T follicular helper cell (primary cell): ENCODE results near the gene HDDC2.
"Not testable (repeated sequence)": the region's sequence is repeated elsewhere in the genome, so short reads cannot be mapped to it uniquely, and the experiment has no call there.

Experiments
- DNase-seq: peaks from one replicate; pipeline ENCODE4 v3.0.0-alpha.2; 2020; ENCODE audit warnings: low read depth

Gene HDDC2

DNA sequence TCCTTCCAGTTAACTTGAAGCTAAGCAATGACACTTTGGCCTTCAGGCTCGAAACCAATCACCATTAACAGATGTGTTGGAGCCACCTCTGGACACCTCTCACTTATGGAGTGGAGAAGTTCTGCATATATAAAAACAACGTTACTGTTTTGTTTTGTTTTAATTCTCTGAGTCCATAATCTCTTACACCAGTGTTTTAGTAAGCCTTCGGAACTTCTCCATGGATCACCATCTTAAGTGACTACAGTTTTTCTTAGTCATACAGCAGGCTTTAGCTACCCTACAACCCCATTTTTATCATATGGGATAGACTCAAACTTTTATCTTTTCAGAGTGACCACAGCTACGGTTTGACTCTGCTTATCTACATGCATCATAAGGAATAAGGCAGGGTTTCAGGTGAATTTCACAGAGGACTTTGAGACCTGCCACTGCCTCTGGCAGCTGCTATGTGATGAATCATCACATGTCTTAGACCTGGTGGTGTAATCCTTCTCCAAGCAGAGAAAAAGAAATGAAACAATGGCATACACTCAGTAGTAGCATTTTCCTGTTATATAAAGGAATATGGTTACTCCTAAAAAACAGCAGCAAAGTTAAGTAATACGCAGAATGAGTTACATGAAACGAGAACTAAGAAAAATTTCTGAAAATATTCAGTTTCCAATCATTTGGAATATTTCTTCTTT, 5.5 kb upstream of the HDDC2 start:
- no peak for DNase-seq

DNA sequence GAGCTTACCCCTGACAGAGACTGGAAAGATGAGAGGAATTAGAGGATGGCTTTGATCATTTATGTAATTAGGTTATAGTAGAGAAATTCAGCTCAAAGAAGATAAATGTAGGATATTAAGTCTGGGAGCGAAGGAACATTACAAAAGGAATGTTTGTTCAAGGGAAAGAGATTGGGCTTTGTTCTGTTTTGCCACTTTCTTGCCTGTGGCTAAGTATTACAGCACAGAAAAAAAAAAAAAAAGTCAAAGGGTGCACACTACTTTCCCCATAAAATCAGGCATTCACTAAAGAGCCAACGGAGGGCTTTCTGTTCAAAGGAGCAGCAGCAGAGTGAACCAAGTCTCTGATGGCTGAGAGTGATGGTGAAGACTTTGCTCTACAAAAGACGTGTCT, 5.0 kb upstream of the HDDC2 start:
- DNase-seq, result no peak

DNA sequence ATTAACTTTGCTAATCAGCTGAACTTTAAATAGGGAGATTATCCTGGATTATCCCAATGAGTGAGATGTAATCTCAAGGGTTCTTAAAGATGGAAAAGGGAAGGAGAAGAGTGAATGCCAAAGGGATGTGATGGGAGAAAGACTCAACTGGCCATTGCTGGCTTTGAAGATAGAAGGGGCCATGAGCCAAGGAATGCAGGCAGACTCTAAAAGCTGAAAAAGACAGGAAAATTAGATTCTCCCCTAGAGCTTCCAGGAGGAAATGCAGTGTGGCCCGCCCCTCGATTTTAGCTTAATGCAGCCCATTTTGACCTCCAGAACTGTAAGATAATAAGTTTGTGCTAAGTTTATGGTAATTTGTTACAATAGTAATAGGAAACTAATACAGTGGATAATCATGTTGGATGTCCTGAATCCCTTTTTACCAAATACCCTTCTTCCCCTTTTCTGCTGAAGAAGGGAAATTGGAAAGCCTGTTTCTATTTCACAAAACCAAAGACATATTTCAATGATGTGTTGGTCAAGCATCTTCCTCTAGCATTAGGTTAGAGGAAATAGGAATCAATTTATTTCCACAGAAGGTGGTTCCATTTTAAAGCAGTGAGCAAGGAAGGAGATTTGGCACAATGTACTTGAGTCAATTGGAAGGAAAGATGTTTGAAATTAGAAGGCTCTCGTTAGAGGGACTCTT, 3.3 kb upstream of the HDDC2 start:
- no peak for DNase-seq

DNA sequence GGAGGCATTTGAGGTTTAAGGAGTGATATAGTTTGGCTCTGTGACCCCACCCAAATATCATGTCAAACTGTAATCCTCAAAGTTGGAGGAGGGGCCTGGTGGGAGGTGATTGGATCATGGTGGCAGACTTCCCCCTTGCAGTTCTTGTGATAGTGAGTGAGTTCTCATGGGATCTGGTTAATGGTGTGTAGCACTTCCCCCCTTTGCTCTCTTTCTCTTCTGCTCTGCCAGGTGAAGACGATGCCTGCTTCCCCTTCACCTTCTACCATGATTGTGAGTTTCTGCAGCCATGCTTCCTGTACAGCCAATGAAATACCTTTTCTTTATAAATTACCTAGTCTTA, 1.7 kb upstream of the HDDC2 start:
- DNase-seq, result no peak

DNA sequence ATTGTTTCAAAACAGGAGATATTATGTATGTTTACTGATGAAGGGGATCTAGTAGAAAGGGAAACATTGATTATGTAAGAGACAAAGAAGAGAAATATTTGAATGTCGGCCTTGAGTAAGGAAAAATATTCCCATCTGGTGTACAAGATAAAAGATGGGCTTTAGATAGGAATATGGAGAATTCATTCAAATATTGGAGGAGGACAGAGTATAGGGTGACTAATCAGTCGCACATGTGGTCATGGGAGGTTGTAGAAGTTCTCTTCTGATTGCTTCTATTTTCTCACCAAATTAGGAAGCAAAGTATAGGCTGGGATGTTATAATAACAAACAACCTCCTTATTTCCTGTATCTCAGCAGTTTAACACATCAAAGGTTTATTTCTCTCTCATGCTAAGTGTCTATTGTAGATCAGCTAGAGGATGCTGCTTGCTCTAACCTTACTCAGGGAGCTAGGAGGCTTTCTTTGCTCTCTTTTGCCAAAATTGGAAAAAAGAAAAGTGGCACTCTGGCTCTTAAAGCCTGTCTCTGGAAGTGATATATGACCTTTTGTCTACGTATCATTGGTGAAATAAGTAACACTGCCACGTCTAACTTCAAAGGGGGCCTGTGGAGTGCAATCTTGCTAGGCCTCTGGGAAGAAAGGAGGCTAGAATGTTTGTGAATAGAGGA, 1.2 kb upstream of the HDDC2 start:
- no peak for DNase-seq

DNA sequence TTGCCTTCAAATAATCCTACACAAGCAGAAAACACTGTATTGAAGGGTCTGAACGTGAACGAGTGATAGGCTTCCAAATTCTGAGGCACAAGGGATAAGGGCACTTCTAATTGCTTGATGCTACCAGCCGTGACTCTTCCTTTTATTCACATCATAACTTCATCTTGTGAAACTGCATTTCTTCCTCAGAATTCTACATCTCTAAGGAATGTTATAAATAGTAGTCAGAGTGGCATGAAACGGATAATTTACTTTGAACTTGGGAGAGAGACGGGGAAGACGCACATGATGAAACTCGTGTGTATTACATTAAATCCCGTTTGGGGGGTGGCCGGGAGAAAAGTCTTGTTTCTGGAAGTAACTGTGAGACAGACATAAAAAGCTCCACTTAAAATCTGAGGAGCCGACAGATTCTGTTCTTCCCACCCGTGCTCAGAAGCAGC, 754 bp downstream of the HDDC2 start:
- DNase-seq, result no peak

DNA sequence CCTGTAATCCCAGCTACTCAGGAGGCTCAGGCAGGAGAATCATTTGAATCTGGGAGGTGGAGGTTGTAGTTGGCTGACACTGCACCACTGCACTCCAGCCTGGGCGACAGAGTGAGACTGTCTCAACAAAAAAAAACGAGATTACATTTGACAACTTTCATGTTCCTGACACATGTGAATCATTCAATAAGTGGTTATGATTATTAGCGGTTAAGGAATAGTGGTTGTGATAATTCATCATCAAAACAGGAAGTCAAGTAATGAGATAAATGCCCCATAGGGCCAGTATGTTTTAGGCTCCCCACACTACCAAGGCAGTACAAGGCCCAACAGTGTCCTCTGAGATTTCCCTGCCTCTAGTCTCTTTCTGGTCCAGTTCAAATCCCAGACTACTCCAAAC, 2.5 kb downstream of the HDDC2 start:
- no peak for DNase-seq

DNA sequence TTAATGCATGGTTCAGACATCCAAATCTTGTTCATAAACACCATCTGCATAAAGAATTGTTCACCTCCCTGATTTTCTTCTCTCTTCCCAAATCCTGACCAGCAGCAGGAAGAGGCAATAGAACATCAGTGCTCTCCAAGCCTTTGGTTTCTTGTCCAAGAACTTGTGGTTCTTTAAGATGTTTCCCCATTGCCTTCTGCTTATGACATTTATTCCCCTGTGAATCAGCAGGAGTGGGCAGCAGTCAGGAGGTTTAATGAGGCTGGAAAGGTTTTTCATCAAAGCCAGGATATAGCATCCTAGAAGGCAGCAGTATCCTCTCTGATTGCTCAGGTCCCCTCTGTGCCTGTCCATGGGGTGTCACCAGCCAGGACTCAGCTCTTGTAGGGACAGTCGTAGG, 5.3 kb downstream of the HDDC2 start:
- no peak for DNase-seq

DNA sequence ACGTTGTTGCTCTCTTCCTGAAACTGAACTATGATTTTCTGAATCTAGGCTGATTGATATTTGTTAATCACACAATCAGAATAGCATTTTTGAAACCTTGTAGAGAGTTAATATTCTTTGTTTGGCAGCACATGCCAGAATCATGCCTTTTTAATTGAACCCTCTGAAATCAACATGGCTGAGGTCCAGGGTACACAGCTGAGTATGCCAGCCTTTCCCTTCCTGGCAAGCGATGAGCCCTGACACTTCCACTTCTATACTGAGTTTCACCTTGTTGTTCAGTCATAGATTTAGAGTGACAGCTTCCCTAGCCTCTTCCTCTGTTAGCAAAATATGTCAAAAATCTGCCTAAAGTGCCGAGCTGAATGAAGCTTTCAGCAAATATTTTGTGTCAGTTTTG, 6.8 kb downstream of the HDDC2 start:
- DNase-seq, result no peak

DNA sequence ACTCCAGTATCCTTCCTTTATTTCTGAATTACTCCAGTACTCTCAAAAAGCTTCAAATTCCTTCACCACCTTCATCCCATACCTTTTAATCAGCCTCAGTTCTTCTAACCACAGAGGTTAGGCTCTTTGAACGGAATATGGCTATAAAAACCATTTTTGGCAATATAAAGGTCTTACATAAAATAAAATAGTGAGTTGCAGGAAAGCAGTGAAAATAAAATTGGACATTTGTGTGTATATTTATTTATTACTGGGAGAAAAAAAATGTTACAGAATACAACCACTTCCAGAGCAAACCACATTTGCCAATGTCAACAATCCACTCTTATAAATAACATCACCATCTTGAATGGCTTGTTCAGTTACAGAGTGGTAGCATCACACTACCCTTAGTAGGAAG, 7.7 kb downstream of the HDDC2 start:
- no peak for DNase-seq

DNA sequence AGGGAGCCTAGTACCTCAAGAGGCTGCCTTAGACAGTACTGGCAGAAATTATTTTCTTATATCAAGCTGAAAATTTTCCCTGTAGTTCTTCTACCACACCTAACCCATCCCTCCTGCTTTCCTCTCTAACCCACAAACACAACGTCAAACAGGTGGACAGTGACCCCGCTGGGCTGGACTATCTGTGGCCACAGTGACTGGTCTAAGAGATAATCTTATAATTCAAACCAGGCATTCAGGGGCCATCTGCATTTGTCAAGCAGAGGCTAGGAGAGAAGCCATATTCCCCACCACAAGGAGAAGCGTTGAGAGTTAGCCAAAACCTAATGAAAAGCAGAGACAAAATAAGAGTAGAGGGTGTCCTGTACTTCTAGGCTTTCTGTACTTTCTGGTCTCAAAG, 8.2 kb downstream of the HDDC2 start:
- DNase-seq, result no peak

DNA sequence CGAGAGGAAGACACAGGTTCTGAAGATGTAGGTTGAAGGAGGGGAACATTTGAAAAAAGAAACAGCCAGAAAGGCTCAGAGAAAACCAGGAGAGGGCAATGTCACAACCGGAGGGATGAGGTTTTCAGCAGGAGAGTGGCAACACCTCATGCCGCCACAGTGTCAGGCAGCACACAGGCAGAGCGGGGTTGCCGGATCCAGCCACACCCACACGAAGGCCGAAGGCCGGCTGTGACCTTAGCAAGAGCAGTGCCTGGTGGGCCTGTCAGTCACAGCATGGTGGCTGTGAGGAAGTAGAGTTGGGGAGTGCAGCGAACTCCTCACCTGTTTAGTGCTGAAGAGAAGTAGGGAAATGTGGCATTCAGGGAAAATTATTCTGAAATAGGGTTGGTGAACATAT, 14.0 kb downstream of the HDDC2 start:
- DNase-seq, result no peak

DNA sequence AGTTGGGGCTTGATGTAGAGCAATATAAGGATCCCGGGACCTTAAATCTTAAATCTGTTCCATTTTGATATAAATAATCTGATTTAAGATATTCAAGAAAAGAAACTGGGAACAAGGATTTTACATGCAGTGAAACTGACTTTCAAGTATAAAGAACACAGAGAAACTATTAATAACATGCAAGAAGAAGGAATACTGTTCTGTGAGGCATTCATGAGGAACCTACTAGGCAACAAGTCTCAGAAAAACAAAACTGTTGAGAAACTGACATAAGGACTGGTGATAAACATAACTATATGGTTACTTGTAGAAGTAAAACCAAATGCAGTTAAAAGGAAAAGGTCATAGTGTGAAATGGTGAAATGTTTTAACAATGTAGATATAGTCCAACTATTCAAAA, 15.8 kb downstream of the HDDC2 start:
- no peak for DNase-seq

DNA sequence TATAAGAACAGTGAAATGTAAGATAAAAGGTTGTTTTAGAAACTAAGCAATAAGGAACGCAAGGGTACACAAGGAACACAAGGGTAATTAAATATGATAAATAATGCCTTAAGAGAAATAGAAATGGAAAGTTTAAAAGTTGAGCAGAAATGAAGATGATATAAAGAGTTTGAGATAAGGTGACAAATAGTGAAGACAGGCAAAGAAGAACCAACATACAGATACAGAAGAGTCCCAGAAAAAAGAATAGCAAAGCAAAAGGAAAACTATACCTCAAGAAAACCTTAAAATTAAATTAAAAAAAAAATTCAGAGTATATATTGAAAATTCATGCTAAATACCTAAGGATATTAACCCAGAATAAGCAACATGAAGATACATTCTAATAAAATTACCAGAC, 16.4 kb downstream of the HDDC2 start:
- no peak for DNase-seq

DNA sequence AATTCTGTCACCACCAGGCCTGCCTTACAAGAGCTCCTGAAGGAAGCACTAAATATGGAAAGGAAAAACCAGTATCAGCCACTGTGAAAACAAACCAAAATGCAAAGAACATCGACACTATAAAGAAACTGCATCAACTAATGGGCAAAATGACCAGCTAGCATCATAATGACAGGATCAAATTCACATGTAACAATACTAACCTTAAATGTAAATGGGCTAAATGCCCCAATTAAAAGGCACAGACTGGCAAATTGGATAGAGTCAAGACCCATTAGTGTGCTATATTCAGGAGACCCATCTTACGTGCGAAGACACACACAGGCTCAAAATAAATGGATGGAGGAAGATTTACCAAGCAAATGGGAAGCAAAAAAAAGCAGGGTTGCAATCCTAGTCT, 19.3 kb downstream of the HDDC2 start:
- not testable (repeated sequence) for DNase-seq

DNA sequence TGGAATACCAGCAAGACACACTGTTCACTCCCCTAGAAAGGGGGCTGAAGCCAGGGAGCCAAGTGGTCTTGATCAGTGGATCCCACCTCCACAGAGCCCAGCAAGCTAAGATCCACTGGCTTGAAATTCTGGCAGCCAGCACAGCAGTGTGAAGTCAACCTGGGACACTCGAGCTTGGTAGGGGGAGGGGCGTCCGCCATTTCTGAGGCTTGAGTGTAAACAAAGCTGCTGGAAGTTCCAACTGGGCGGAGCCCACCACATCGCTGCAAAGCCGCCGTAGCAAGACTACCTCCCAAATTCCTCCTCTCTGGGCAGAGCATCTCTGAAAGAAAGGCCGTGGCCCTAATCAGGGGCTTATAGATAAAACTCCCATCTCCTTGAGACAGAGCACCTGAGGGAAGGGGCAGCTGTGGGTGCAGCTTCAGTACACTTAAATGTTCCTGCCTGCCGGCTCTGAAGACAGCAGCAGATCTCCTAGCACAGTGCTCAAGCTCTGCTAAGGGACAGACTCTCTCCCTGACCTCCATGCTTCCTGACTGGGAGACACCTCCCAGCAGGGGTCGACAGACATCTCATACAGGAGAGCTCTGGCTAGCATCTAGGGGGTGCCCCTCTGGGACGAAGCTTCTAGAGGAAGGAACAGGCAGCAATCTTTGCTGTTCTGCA, 21.3 kb downstream of the HDDC2 start:
- DNase-seq, result not testable (repeated sequence)

DNA sequence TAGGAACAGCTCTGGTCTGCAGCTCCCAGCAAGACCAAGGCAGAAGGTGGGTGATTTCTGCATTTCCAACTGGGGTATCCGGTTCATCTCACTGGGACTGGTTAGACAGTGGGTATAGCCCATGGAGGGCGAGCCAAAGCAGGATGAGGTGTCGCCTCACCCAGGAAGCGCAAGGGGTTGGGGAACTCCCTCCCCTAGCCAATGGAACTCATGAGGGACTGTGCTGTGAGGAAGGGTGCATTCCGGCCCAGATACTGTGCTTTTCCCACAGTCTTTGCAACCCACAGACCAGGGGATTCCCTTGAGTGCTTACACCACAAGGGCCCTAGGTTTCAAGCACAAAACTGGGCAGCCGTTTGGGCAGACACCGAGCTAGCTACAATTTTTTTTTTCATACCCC, 21.8 kb downstream of the HDDC2 start:
- no peak for DNase-seq

DNA sequence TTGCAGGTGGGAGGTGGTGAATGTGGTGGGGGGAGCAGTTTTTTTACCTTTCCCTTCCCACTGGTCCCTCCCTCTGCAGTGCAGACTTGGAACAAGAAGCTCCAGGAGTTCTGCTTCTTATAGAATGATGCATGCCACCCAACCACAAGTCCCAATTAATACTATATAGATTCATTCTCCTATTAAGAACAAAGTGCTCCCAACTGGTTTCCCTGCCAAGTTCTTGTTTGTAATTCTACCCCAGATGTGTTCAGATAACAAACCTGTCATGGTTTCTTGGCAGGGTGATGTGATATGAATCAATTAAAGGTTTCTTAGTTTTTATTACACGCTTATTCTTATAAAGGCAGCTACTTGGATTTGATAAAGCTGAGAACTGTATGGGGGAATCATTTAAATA, 23.9 kb downstream of the HDDC2 start:
- no peak for DNase-seq

DNA sequence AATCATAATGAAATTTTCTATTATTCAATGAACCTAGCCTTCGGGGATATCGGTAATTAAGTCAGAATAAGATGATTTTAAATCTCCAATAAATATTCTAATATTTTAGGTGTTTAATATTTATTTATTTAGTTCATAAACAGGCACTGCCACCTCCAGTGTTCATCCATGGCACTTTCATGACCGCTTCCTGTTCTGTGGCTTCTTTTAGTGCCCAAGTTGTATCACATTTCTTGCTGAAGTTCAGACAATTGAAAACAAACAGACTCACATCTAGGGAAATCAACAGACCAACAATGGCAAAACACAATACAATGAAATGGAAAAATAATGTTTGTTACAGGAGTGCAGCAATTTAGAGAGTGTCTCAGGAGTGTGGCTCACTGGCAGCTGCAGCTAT, 26.0 kb downstream of the HDDC2 start:
- no peak for DNase-seq

DNA sequence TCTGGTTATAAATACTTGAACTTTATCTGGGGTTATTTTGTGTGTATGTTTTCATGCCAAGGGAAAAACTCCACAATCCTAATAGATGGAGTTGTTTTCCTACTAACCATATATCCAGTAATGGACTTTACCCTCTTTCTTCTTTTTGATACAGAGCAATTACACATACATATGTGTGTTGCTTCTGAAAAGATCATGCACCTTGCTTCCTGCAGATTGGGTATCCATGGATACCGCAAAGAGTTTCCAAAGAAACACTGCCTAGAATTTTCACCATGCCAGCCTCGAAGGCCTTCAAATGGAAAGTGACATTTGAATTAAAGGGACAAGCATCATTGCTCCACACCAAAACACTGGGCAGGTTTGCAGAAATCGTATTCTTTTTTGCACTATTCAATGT, 26.8 kb downstream of the HDDC2 start:
- DNase-seq, result no peak

DNA sequence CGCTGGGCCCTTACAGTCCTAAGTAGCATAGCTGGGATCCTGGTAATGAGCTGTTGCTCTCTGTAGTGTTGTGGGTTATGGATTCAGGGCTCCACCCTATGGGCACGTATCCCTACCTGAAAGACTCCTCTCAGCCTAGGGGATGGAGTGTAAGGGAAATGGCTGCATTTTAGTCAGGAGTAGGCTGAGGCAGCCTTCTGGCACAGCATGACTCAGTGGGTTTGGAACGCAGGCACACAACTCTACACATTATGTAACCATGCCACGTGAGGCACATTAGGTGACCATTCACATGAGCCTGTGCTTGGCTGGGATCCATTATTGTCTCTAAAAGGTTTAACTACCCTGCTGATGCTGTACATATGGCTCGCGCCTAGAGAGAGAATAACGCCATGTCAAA, 27.8 kb downstream of the HDDC2 start:
- no peak for DNase-seq

DNA sequence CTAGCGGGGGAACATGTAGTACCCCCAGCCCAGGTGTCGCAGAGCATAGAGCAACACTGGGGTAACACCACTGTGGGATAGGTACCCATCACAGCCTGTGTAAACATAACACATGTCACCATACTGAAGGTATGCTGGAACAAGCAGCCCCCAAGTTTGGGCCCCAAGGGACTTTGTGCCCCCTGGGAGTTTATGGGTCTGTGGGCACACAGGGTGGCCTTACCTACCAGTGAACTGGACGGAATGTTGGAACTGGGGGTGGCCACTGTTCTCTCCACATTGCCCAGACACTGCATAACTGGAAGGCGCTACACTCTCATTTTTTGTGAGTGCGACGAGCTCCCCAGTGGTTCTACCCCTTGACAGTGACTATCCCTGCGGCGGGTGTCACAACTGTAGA, 28.5 kb downstream of the HDDC2 start:
- no peak for DNase-seq
